BE2C (cell line): ENCODE data around the gene POLR3H.

Source experiments
- DNase-seq: peaks from one replicate; pipeline ENCODE4 v3.0.0-alpha.2; 2020
- H3K27me3 ChIP-seq: fragments of 250-450 bp; sonication (Bioruptor Pico); 2 replicates; pipeline ENCODE4 v1.5.1; 2020; ENCODE audit warnings: mild to moderate bottlenecking
- H3K36me3 ChIP-seq: fragments of 250-450 bp; sonication (Bioruptor Pico); 2 replicates; pipeline ENCODE4 v1.5.1; 2020; ENCODE audit warnings: mild to moderate bottlenecking
- H3K4me1 ChIP-seq: fragments of 250-450 bp; sonication (Bioruptor Pico); 2 replicates; pipeline ENCODE4 v1.5.1; 2020
- H3K4me3 ChIP-seq: 2 replicates; pipeline ENCODE4 v1.5.1; 2011; ENCODE audit warnings: low read depth, low read length
- H3K9me3 ChIP-seq: fragments of 250-450 bp; sonication (Bioruptor Pico); 2 replicates; pipeline ENCODE4 v1.5.1; 2020
- CTCF ChIP-seq: IDR thresholded peaks from 2 replicates; pipeline ENCODE4 v1.5.1; 2012; ENCODE audit warnings: mild to moderate bottlenecking, low read depth, low read length

POLR3H gene

GRCh38 chr22:41528938-41529561, 15.2 kb downstream of the POLR3H start:
- Histone ChIP-seq H3K36me3 (peaks cover 89% of the 10 kb centered on the region), H3K9me3 (no peaks in the 10 kb centered on the region), H3K4me3 (no peak overlapping the region), H3K27me3 (no peaks in the 10 kb centered on the region), H3K4me1 (no peaks in the 10 kb centered on the region; the same call in 1 of the 2 replicates)
- DNase-seq, result no peak
- no peak for TF ChIP-seq CTCF

- no peak for TF ChIP-seq CTCF
- H3K4me3 ChIP-seq, result no peak overlapping the region
- DNase-seq, result no peak
- H3K36me3 ChIP-seq, result peaks cover 94% of the 10 kb centered on the region
- no peaks in the 10 kb centered on the region for H3K9me3 ChIP-seq
- H3K27me3 ChIP-seq, result no peaks in the 10 kb centered on the region
- no peaks in the 10 kb centered on the region; the same call in 1 of the 2 replicates for H3K4me1 ChIP-seq
Observed at GRCh38 chr22:41528132-41528766, 16.0 kb downstream of the POLR3H start.

GRCh38 chr22:41526830-41527799, 17.2 kb downstream of the POLR3H start:
- no peak overlapping the region for H3K4me3 ChIP-seq
- TF ChIP-seq CTCF, result peak; percentile 84
- no peaks in the 10 kb centered on the region for H3K27me3 ChIP-seq
- no peaks in the 10 kb centered on the region; the same call in 1 of the 2 replicates for H3K4me1 ChIP-seq
- peaks cover 94% of the 10 kb centered on the region for H3K36me3 ChIP-seq
- peak; percentile 62 for DNase-seq
- no peaks in the 10 kb centered on the region for H3K9me3 ChIP-seq

- Histone ChIP-seq H3K27me3 (no peaks in the 10 kb centered on the region), H3K4me3 (no peak overlapping the region), H3K4me1 (no peaks in the 10 kb centered on the region), H3K9me3 (no peaks in the 10 kb centered on the region), H3K36me3 (peaks cover 86% of the 10 kb centered on the region)
- no peak for TF ChIP-seq CTCF
- DNase-seq, result no peak
Observed at GRCh38 chr22:41526226-41526829, 17.9 kb downstream of the POLR3H start.

GRCh38 chr22:41525450-41526225, 18.6 kb downstream of the POLR3H start:
- Histone ChIP-seq H3K9me3 (no peaks in the 10 kb centered on the region), H3K27me3 (no peaks in the 10 kb centered on the region), H3K4me1 (no peaks in the 10 kb centered on the region), H3K4me3 (no peak overlapping the region), H3K36me3 (peaks cover 79% of the 10 kb centered on the region)
- TF ChIP-seq CTCF, result no peak
- no peak for DNase-seq
